ENCODE results near the gene WRNIP1. TPM values are rescaled to one million over a fixed set of nuclear protein-coding genes. Genes with fewer than 3 reads are reported as not detected.

Gene WRNIP1
- total RNA-seq, 4 donors from 2014 or later = 66.0 to 75.6 (median 69.9) TPM

GRCh38 chr6:2818593-2818992 is 53.4 kb downstream of the WRNIP1 start:
- intact Hi-C loops (cut with DNase I) = no loop called here
- H3K4me1 ChIP-seq = peaks cover 0 to 53% (median 16%) of the 10 kb centered on the region in 3 donors
- H3K27ac ChIP-seq = peak overlapping the region; percentile 66 to 82 (median 76)
- WGBS, 2 donors = 28 to 29% methylated on average over 3 of the region's 3 CpGs
- H3K4me3 ChIP-seq = no peak overlapping the region
- DNase-seq = no peak
- H3K9me3 ChIP-seq = peaks cover 0 to 14% (median 12%) of the 10 kb centered on the region in 3 donors
- TF ChIP-seq POLR2A (IDR thresholded peaks at IDR 0.05) (no peak), CTCF (IDR thresholded peaks at IDR 0.05) (no peak)
- no peaks in the 10 kb centered on the region for H3K36me3 ChIP-seq
- no peaks in the 10 kb centered on the region for H3K27me3 ChIP-seq

GRCh38 chr6:2819115-2819514 is 53.9 kb downstream of the WRNIP1 start:
- H3K9me3 ChIP-seq = peaks cover 0 to 14% (median 12%) of the 10 kb centered on the region in 3 donors
- peaks cover 0 to 57% (median 16%) of the 10 kb centered on the region in 3 donors for H3K4me1 ChIP-seq
- WGBS, 2 donors = 92 to 93% methylated on average over 5 of the region's 5 CpGs
- H3K4me3 ChIP-seq = no peak overlapping the region
- DNase-seq = no peak
- H3K27ac ChIP-seq = peak overlapping the region; percentile 66 to 82 (median 76)
- no peaks in the 10 kb centered on the region for H3K36me3 ChIP-seq
- no peaks in the 10 kb centered on the region for H3K27me3 ChIP-seq
- no peak for TF ChIP-seq POLR2A (IDR thresholded peaks at IDR 0.05)
- TF ChIP-seq CTCF (IDR thresholded peaks at IDR 0.05) = no peak
- intact Hi-C loops (cut with DNase I) = no loop called here

GRCh38 chr6:2819978-2820377 is 54.8 kb downstream of the WRNIP1 start:
- WGBS, 2 donors = 51 to 54% methylated on average over 7 of the region's 7 CpGs
- Histone ChIP-seq H3K36me3 (no peaks in the 10 kb centered on the region), H3K27me3 (no peaks in the 10 kb centered on the region), H3K4me1 (peaks cover 0 to 57% (median 16%) of the 10 kb centered on the region in 3 donors), H3K4me3 (no peak overlapping the region), H3K9me3 (peaks cover 0 to 14% (median 12%) of the 10 kb centered on the region in 3 donors), H3K27ac (peak overlapping the region; percentile 28 to 82 (median 72))
- TF ChIP-seq CTCF (IDR thresholded peaks at IDR 0.05) = no peak
- TF ChIP-seq POLR2A (IDR thresholded peaks at IDR 0.05) = no peak
- intact Hi-C loops (cut with DNase I) = no loop called here
- no peak for DNase-seq

GRCh38 chr6:2820415-2820814 is 55.2 kb downstream of the WRNIP1 start:
- Histone ChIP-seq H3K4me1 (peaks cover 0 to 62% (median 16%) of the 10 kb centered on the region in 3 donors), H3K27ac (peak overlapping the region; percentile 28 to 82 (median 72)), H3K36me3 (no peaks in the 10 kb centered on the region), H3K4me3 (no peak overlapping the region), H3K9me3 (peaks cover 0 to 10% (median 9%) of the 10 kb centered on the region in 3 donors), H3K27me3 (no peaks in the 10 kb centered on the region)
- intact Hi-C loops (cut with DNase I) = no loop called here
- DNase-seq = no peak
- TF ChIP-seq CTCF (IDR thresholded peaks at IDR 0.05) (no peak), POLR2A (IDR thresholded peaks at IDR 0.05) (no peak)
- WGBS, 2 donors = 63% methylated on average over 2 of the region's 2 CpGs

GRCh38 chr6:2821554-2821953 is 56.4 kb downstream of the WRNIP1 start:
- H3K9me3 ChIP-seq = no peaks in the 10 kb centered on the region
- no peak overlapping the region for H3K4me3 ChIP-seq
- TF ChIP-seq CTCF (IDR thresholded peaks at IDR 0.05) (no peak), POLR2A (IDR thresholded peaks at IDR 0.05) (no peak)
- no peak for DNase-seq
- H3K27ac ChIP-seq = peak overlapping the region in 1 of 4 donors; percentile 82
- H3K36me3 ChIP-seq = no peaks in the 10 kb centered on the region
- 88 to 93% methylated on average over 3 of the region's 3 CpGs for WGBS, 2 donors
- intact Hi-C loops (cut with DNase I) = no loop called here
- H3K27me3 ChIP-seq = no peaks in the 10 kb centered on the region
- H3K4me1 ChIP-seq = peaks cover 0 to 73% (median 16%) of the 10 kb centered on the region in 3 donors

Data from esophagus squamous epithelium (tissue), 5 donors.